Activated CD4-positive, alpha-beta T cell treated with anti-CD3 and anti-CD28 coated beads, Interleukin-2, amount 10 ng/mL, durations not matched to agents 24 days and 14 days (primary cell): ENCODE data around the gene SAXO1. TPM values are rescaled to one million over a fixed set of nuclear protein-coding genes. Genes with fewer than 3 reads are reported as not detected.
"Not testable (repeated sequence)": the region's sequence is repeated elsewhere in the genome, so short reads cannot be mapped to it uniquely, and the experiment has no call there.

Experiments used
- DNase-seq: peaks from one replicate; pipeline ENCODE4 v3.0.0; 2022
- H3K27ac Mint-ChIP-seq: one replicate; pipeline ENCODE4 v1.8.0; 2022; ENCODE audit warnings: mild to moderate bottlenecking, mixed read lengths
- H3K27me3 Mint-ChIP-seq: one replicate; pipeline ENCODE4 v1.8.0; 2022; ENCODE audit warnings: mixed read lengths
- H3K36me3 Mint-ChIP-seq: one replicate; pipeline ENCODE4 v1.8.0; 2022; ENCODE audit warnings: low read depth, mild to moderate bottlenecking, mixed read lengths
- H3K4me1 Mint-ChIP-seq: one replicate; pipeline ENCODE4 v1.8.0; 2021; ENCODE audit warnings: mixed read lengths
- H3K4me3 Mint-ChIP-seq: one replicate; pipeline ENCODE4 v1.8.0; 2022; ENCODE audit warnings: mild to moderate bottlenecking, moderate library complexity, mixed read lengths
- H3K9me3 Mint-ChIP-seq: one replicate; pipeline ENCODE4 v1.8.0; 2021; ENCODE audit warnings: mixed read lengths
- intact Hi-C: fragments of 100-400 bp; cut with micrococcal nuclease; formaldehyde crosslinking; loops from one replicate; pipeline ENCODE4 v1.15.1; 2023
- total RNA-seq: library from RNA; stranded (reverse); gene quantifications from 2 replicates; pipeline ENCODE4 v1.2.3, GENCODE V29; 2022

Gene SAXO1
- total RNA-seq, 1 donor from 2014 or later: not detected

- H3K4me1 Mint-ChIP-seq: peaks cover 2% of the 10 kb centered on the region
- no peaks in the 10 kb centered on the region for H3K36me3 Mint-ChIP-seq
- H3K27me3 Mint-ChIP-seq: peaks cover 16% of the 10 kb centered on the region
- peaks cover 3% of the 10 kb centered on the region for H3K9me3 Mint-ChIP-seq
- intact Hi-C loops: no loop called here
- no peak for DNase-seq
- no peak overlapping the region for H3K27ac Mint-ChIP-seq
- no peak overlapping the region for H3K4me3 Mint-ChIP-seq
Measured at GRCh38 chr9:18971909-18972308, 61.1 kb downstream of the SAXO1 start.

DNA sequence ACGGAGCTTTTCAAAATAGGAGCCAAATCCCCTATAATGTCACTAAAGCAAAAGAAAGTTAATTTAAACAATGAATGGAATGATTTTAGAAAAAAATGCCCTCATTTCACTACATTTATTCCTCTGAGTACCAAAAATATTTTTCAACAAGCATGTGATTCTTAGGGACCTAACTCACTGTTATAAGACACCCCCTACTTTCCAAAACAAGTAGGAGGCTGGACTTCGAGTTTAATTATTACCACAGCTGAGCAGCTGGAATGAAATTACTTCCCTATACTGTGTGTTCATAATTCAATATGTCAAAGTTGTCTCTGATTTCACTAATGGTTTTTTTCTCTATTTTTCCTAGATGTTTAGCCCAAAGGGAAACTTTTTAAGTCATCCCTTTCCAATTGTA, 61.6 kb downstream of the SAXO1 start:
- intact Hi-C loops: no loop called here
- Mint-ChIP-seq H3K27ac (no peak overlapping the region), H3K4me1 (no peaks in the 10 kb centered on the region), H3K27me3 (peaks cover 16% of the 10 kb centered on the region), H3K36me3 (no peaks in the 10 kb centered on the region), H3K4me3 (no peak overlapping the region), H3K9me3 (peaks cover 5% of the 10 kb centered on the region)
- no peak for DNase-seq

- no peak overlapping the region for H3K4me3 Mint-ChIP-seq
- DNase-seq: no peak
- no peaks in the 10 kb centered on the region for H3K4me1 Mint-ChIP-seq
- no peak overlapping the region for H3K27ac Mint-ChIP-seq
- H3K27me3 Mint-ChIP-seq: peaks cover 12% of the 10 kb centered on the region
- intact Hi-C loops: no loop called here
- H3K36me3 Mint-ChIP-seq: no peaks in the 10 kb centered on the region
- H3K9me3 Mint-ChIP-seq: peaks cover 11% of the 10 kb centered on the region
Measured at GRCh38 chr9:18970393-18970792, 62.6 kb downstream of the SAXO1 start.

- intact Hi-C loops: no loop called here
- Mint-ChIP-seq H3K4me3 (no peak overlapping the region), H3K9me3 (peaks cover 18% of the 10 kb centered on the region), H3K27me3 (peaks cover 8% of the 10 kb centered on the region), H3K36me3 (no peaks in the 10 kb centered on the region), H3K4me1 (no peaks in the 10 kb centered on the region), H3K27ac (no peak overlapping the region)
- no peak for DNase-seq
Measured at GRCh38 chr9:18969128-18969527, 63.9 kb downstream of the SAXO1 start.

GRCh38 chr9:18955626-18956025, 77.4 kb downstream of the SAXO1 start:
- no peaks in the 10 kb centered on the region for H3K9me3 Mint-ChIP-seq
- no peaks in the 10 kb centered on the region for H3K36me3 Mint-ChIP-seq
- no peaks in the 10 kb centered on the region for H3K27me3 Mint-ChIP-seq
- no peak overlapping the region for H3K27ac Mint-ChIP-seq
- no peak for DNase-seq
- H3K4me1 Mint-ChIP-seq: no peaks in the 10 kb centered on the region
- H3K4me3 Mint-ChIP-seq: no peak overlapping the region
- intact Hi-C loops: no loop called here

DNA sequence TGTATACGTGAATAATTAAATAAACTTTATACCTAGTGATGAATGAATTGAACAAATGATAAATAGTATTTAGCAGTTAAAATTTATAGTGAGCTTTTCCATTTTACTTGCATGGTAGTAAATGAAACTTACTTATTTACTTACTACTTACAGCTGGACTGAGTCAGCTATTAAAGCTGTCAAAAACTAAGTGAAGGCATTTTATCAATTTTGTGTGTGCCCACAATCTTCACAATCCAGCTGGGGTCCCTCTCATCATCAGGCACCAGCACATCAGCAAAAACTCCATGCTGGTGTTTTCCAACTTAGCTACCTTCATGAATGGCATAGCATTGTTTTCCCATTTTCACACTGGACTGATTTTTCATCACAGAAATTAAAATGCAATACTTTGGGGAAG, 81.1 kb downstream of the SAXO1 start:
- H3K9me3 Mint-ChIP-seq: no peaks in the 10 kb centered on the region
- H3K4me3 Mint-ChIP-seq: no peak overlapping the region
- intact Hi-C loops: no loop called here
- H3K27me3 Mint-ChIP-seq: peaks cover 3% of the 10 kb centered on the region
- DNase-seq: no peak
- no peak overlapping the region for H3K27ac Mint-ChIP-seq
- no peaks in the 10 kb centered on the region for H3K4me1 Mint-ChIP-seq
- no peaks in the 10 kb centered on the region for H3K36me3 Mint-ChIP-seq

DNA sequence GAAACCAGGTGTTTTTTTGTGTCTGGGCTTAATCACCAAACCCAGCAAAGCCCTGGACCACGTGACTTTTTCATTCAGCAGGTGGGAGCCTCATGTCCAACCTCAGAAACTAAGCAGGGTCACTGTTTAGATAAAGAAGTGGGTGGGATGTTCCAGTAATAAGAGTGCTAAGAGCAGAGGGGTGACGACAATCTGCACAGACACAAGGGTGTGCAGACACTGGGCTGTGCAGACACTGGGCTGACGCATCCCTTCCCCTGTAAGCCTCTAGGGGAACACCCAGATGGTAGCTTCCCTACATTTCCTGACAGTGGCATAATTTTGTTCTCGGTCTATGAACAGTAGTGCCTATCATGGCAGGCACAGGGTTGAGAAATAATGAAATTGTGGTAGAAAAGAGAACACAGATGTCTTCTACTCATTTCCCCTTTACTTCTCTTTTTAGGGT, 85.1 kb downstream of the SAXO1 start:
- DNase-seq: no peak
- Mint-ChIP-seq H3K27ac (no peak overlapping the region), H3K9me3 (no peaks in the 10 kb centered on the region), H3K4me1 (no peaks in the 10 kb centered on the region), H3K27me3 (peaks cover 3% of the 10 kb centered on the region), H3K36me3 (no peaks in the 10 kb centered on the region), H3K4me3 (no peak overlapping the region)
- intact Hi-C loops: no loop called here

- Mint-ChIP-seq H3K36me3 (no peaks in the 10 kb centered on the region), H3K4me3 (no peak overlapping the region), H3K4me1 (no peaks in the 10 kb centered on the region), H3K27me3 (no peaks in the 10 kb centered on the region), H3K9me3 (no peaks in the 10 kb centered on the region), H3K27ac (no peak overlapping the region)
- DNase-seq: no peak
- intact Hi-C loops: no loop called here
Measured at GRCh38 chr9:18942801-18943200, 90.2 kb downstream of the SAXO1 start.

GRCh38 chr9:18941060-18941740, 91.8 kb downstream of the SAXO1 start:
- no peaks in the 10 kb centered on the region for H3K27me3 Mint-ChIP-seq
- no peaks in the 10 kb centered on the region for H3K4me1 Mint-ChIP-seq
- no peaks in the 10 kb centered on the region for H3K36me3 Mint-ChIP-seq
- H3K27ac Mint-ChIP-seq: no peak overlapping the region
- DNase-seq: no peak
- H3K9me3 Mint-ChIP-seq: no peaks in the 10 kb centered on the region
- intact Hi-C loops: no loop called here
- H3K4me3 Mint-ChIP-seq: no peak overlapping the region

- Mint-ChIP-seq H3K27ac (no peak overlapping the region), H3K4me1 (no peaks in the 10 kb centered on the region), H3K9me3 (no peaks in the 10 kb centered on the region), H3K27me3 (no peaks in the 10 kb centered on the region), H3K36me3 (no peaks in the 10 kb centered on the region), H3K4me3 (no peak overlapping the region)
- DNase-seq: no peak
- intact Hi-C loops: no loop called here
Measured at GRCh38 chr9:18939943-18940342, 93.1 kb downstream of the SAXO1 start.

DNA sequence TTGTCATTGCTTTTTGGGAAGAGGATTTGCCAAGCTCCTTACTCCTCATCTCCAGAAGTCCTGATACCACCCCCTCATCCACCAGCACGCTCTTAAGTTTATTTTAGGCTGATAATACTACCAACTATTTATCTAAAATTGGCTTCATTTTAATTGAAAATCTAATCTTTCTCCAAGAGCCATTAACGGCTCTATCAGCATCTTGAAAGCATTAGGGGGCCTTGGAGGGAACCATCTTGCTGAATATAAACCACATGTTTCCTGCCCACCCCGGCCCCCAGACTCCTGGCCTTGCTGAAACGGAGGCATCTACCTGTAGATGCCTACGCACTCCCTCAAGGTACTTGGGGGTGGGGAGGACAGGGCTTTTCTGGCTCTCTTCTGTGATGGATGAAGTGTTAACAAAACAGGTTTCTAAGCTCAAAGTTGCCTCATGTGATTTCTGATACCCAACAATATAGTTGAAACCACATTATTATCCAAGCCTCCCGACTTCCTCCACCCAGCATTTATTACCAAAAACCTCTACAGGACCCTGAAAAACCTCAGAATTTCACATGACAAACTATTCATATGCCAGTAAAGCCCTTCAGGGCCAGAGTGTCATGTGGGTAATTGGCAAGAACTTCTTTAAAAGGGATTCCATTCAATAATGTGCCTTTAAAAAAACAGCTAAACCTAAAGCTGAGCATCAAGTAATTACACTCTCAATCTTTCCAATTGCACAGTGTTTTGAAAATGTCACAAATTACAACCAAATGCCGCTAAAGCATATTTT, 96.7 kb downstream of the SAXO1 start:
- no peak overlapping the region for H3K4me3 Mint-ChIP-seq
- no peak overlapping the region for H3K27ac Mint-ChIP-seq
- H3K9me3 Mint-ChIP-seq: no peaks in the 10 kb centered on the region
- no peak for DNase-seq
- H3K27me3 Mint-ChIP-seq: no peaks in the 10 kb centered on the region
- H3K36me3 Mint-ChIP-seq: no peaks in the 10 kb centered on the region
- intact Hi-C loops: no loop called here
- no peaks in the 10 kb centered on the region for H3K4me1 Mint-ChIP-seq

DNA sequence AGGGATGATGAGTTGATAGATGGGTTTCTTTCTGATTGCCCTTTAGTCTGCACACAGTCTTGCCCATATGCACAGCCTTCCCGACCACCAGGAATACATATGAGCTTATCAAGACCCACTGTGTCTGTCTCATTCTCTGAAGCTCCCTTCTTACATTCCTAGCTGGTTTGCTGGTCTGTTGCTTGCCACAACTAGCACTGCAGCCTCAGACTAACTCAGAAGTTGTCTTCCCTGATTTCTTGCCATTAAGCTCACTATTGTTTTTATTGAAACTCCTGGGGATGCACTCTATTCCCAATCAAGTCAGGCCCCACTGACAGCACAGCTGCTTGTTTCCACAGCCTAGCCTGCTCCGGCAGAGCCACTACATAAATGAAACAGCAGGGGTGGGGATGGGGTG, 97.5 kb downstream of the SAXO1 start:
- no peak overlapping the region for H3K27ac Mint-ChIP-seq
- no peaks in the 10 kb centered on the region for H3K9me3 Mint-ChIP-seq
- H3K4me3 Mint-ChIP-seq: no peak overlapping the region
- intact Hi-C loops: no loop called here
- no peak for DNase-seq
- H3K27me3 Mint-ChIP-seq: no peaks in the 10 kb centered on the region
- no peaks in the 10 kb centered on the region for H3K36me3 Mint-ChIP-seq
- no peaks in the 10 kb centered on the region for H3K4me1 Mint-ChIP-seq

GRCh38 chr9:18930611-18931010, 102.4 kb downstream of the SAXO1 start:
- H3K9me3 Mint-ChIP-seq, H3K36me3 Mint-ChIP-seq, H3K4me3 Mint-ChIP-seq, H3K27me3 Mint-ChIP-seq, DNase-seq, H3K4me1 Mint-ChIP-seq, intact Hi-C loops, H3K27ac Mint-ChIP-seq: not testable (repeated sequence)

- Mint-ChIP-seq H3K27ac (no peak overlapping the region), H3K9me3 (no peaks in the 10 kb centered on the region), H3K36me3 (no peaks in the 10 kb centered on the region), H3K27me3 (no peaks in the 10 kb centered on the region), H3K4me1 (no peaks in the 10 kb centered on the region), H3K4me3 (no peak overlapping the region)
- DNase-seq: no peak
- intact Hi-C loops: no loop called here
Measured at GRCh38 chr9:18928711-18929110, 104.3 kb downstream of the SAXO1 start.
